Neural cell (in vitro differentiated cells): ENCODE results near the gene GOLGA7B.

Source experiments
- CTCF ChIP-seq: fragments of 450-650 bp; IDR thresholded peaks from 2 replicates; pipeline ENCODE4 v1.5.1; 2014; ENCODE audit warnings: antibody characterized with exemption, mild to moderate bottlenecking, moderate library complexity; ENCODE audit not compliant: poor library complexity, severe bottlenecking
- EP300 ChIP-seq: fragments of 450-650 bp; conservative IDR thresholded peaks from 2 replicates; pipeline ENCODE4 v1.6.1; 2014; ENCODE audit warnings: antibody characterized with exemption, mild to moderate bottlenecking, moderate library complexity; ENCODE audit not compliant: poor library complexity, severe bottlenecking
- EZH2 ChIP-seq: fragments of 200-600, 300-800 bp; shearing (Covaris generic), sonication (generic); IDR thresholded peaks from 2 replicates; pipeline ENCODE4 v1.6.1; 2014; ENCODE audit warnings: antibody characterized with exemption, low read length, borderline replicate concordance, mild to moderate bottlenecking; ENCODE audit not compliant: insufficient read depth, poor library complexity, severe bottlenecking
- POLR2AphosphoS5 ChIP-seq: IDR thresholded peaks from 2 replicates; pipeline ENCODE4 v1.6.1; 2012
- RAD21 ChIP-seq: fragments of 450-650 bp; conservative IDR thresholded peaks from 2 replicates; pipeline ENCODE4 v1.6.1; 2014; ENCODE audit warnings: antibody characterized with exemption, mild to moderate bottlenecking, moderate library complexity
- REST ChIP-seq: IDR thresholded peaks from 2 replicates; pipeline ENCODE4 v1.6.1; 2012; ENCODE audit warnings: borderline replicate concordance
- SMC3 ChIP-seq: fragments of 450-650 bp; conservative IDR thresholded peaks from 2 replicates; pipeline ENCODE4 v1.6.1; 2014; ENCODE audit warnings: antibody characterized with exemption, mild to moderate bottlenecking, moderate library complexity; ENCODE audit not compliant: poor library complexity
- TAF1 ChIP-seq: IDR thresholded peaks from 2 replicates; pipeline ENCODE4 v1.6.1; 2012; ENCODE audit warnings: low read depth

- TF ChIP-seq CTCF (no peak), TAF1 (no peak), POLR2AphosphoS5 (no peak), REST (no peak), EP300 (no peak), EZH2 (no peak), RAD21 (no peak), SMC3 (no peak)
Observed at GRCh38 chr10:97910661-97911060, 61.0 kb downstream of the GOLGA7B start.
